OCI-LY7 (cell line): Measurements from ENCODE around the gene SPOCK1. TPM values are rescaled to one million over a fixed set of nuclear protein-coding genes. Genes with fewer than 3 reads are reported as not detected.

ENCODE experiments used
- BruUV-seq: library from RNA; stranded (reverse); fragments of 400-500 nt; replicated peaks from 2 replicates; lab custom pipeline; 2021; lab: Mats Ljungman, UMichigan
- CTCF ChIA-PET: fragments of 300-600 bp; sonication (Branson Sonifier 250); formaldehyde crosslinking; loops from one replicate; lab custom pipeline; 2022; ENCODE audit warnings: antibody characterized with exemption; ENCODE audit not compliant: unreplicated experiment; lab: Charles Lee
- POLR2A ChIA-PET: fragments of 300-600 bp; sonication (Branson Sonifier 250); formaldehyde crosslinking; loops from one replicate; lab custom pipeline; 2022; ENCODE audit warnings: antibody characterized with exemption; lab: Charles Lee
- DNase-seq: peaks from one replicate; pipeline ENCODE4 v3.0.0-alpha.2; 2015; ENCODE audit warnings: low spot score
- H2AFZ ChIP-seq: fragments of 200-600 bp; sonication (generic), shearing (Covaris generic); 2 replicates; pipeline ENCODE4 v1.6.1; 2014; ENCODE audit warnings: mild to moderate bottlenecking, antibody characterized with exemption, low read length, moderate library complexity
- H3K27ac ChIP-seq: fragments of 200-600 bp; sonication (generic); 2 replicates; pipeline ENCODE4 v1.5.1; 2014; ENCODE audit warnings: mixed run types, low read depth, mild to moderate bottlenecking, moderate library complexity, low read length, inconsistent platforms; ENCODE audit not compliant: poor library complexity, severe bottlenecking
- H3K36me3 ChIP-seq: fragments of 200-600 bp; sonication (generic); 2 replicates; pipeline ENCODE4 v1.6.1; 2014; ENCODE audit warnings: mild to moderate bottlenecking, antibody characterized with exemption, low read length, moderate library complexity, mixed read lengths; ENCODE audit not compliant: insufficient read depth
- H3K4me1 ChIP-seq: fragments of 200-600 bp; sonication (generic); 2 replicates; pipeline ENCODE4 v1.5.1; 2014; ENCODE audit warnings: mild to moderate bottlenecking, low read length; ENCODE audit not compliant: insufficient read depth, poor library complexity, severe bottlenecking
- H3K4me2 ChIP-seq: fragments of 200-600 bp; sonication (generic); 2 replicates; pipeline ENCODE4 v1.6.1; 2014; ENCODE audit warnings: mild to moderate bottlenecking, low read length
- H3K4me3 ChIP-seq: fragments of 200-600 bp; sonication (generic); 2 replicates; pipeline ENCODE4 v1.5.1; 2014; ENCODE audit warnings: mild to moderate bottlenecking, low read depth, low read length; ENCODE audit not compliant: poor library complexity, severe bottlenecking
- H3K79me2 ChIP-seq: fragments of 200-600 bp; sonication (generic); 2 replicates; pipeline ENCODE4 v1.6.1; 2016; ENCODE audit warnings: low read depth, mild to moderate bottlenecking, low read length, moderate library complexity, mixed read lengths; ENCODE audit not compliant: insufficient read depth
- H3K9me2 ChIP-seq: fragments of 200-600 bp; sonication (generic); 2 replicates; pipeline ENCODE4 v1.6.1; 2016; ENCODE audit warnings: mild to moderate bottlenecking, low read length, mixed read lengths; ENCODE audit not compliant: insufficient read depth
- H3K9me3 ChIP-seq: fragments of 200-600 bp; sonication (generic); 2 replicates; pipeline ENCODE4 v1.6.1; 2014; ENCODE audit warnings: mild to moderate bottlenecking, mixed run types, low read length, mixed read lengths
- H4K20me1 ChIP-seq: fragments of 200-600 bp; sonication (generic); 2 replicates; pipeline ENCODE4 v1.6.1; 2014; ENCODE audit warnings: mild to moderate bottlenecking, antibody characterized with exemption, low read length, moderate library complexity, mixed read lengths; ENCODE audit not compliant: insufficient read depth
- EZH2phosphoT487 ChIP-seq: fragments of 200-600 bp; sonication (generic); IDR thresholded peaks from 2 replicates; pipeline ENCODE4 v1.6.1; 2018; ENCODE audit warnings: low read depth, borderline replicate concordance, mild to moderate bottlenecking, mixed run types, antibody characterized with exemption, low read length, moderate library complexity, mixed read lengths
- intact Hi-C: fragments of 100-400 bp; cut with micrococcal nuclease; formaldehyde crosslinking; loops from one replicate; pipeline ENCODE4 v1.10.0; 2022; ENCODE audit not compliant: unreplicated experiment
- total RNA-seq, 2 experiments: library from RNA; depleted of rRNA in 1 of 2; stranded (reverse); fragments of >200 nt in 1 of 2; shearing (Covaris generic) in 1 of 2; gene quantifications; 2 replicates each; pipeline ENCODE4 v1.2.3, GENCODE V29; 2014 to 2022
- TF ChIP-seq, protein P1 (sequence below): fragments of 200-600 bp; sonication (generic); conservative IDR thresholded peaks from 2 replicates; pipeline ENCODE4 v1.5.1; 2014; ENCODE audit warnings: mild to moderate bottlenecking, antibody characterized with exemption, low read length, moderate library complexity, mixed read lengths

Gene SPOCK1
- total RNA-seq, 2 experiments from 2014 or later = 0.29 to 1.5 TPM

DNA sequence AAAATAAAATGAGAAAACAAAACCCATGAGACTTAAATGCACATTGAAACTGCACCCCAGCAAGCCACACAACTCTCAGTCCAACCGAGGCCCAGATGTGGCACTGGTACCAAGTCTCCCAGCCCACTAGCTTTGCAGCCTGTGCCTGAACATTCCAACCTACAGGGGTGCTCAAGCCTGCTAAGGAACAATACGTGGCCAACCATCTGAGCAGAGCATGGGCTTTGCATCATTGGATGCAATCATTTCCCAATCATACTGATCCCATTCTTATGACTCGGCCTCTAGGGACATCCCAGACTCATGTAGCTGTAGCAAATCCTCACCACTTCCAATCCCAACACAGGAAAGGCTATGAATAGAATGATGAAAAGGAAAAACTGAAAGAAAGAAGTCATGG, 297.2 kb downstream of the SPOCK1 start:
- no peaks in the 10 kb centered on the region for H4K20me1 ChIP-seq
- TF ChIP-seq EZH2phosphoT487 = no peak
- TF ChIP-seq, protein P1, sequence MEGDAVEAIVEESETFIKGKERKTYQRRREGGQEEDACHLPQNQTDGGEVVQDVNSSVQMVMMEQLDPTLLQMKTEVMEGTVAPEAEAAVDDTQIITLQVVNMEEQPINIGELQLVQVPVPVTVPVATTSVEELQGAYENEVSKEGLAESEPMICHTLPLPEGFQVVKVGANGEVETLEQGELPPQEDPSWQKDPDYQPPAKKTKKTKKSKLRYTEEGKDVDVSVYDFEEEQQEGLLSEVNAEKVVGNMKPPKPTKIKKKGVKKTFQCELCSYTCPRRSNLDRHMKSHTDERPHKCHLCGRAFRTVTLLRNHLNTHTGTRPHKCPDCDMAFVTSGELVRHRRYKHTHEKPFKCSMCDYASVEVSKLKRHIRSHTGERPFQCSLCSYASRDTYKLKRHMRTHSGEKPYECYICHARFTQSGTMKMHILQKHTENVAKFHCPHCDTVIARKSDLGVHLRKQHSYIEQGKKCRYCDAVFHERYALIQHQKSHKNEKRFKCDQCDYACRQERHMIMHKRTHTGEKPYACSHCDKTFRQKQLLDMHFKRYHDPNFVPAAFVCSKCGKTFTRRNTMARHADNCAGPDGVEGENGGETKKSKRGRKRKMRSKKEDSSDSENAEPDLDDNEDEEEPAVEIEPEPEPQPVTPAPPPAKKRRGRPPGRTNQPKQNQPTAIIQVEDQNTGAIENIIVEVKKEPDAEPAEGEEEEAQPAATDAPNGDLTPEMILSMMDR = no peak
- no peaks in the 10 kb centered on the region for H3K4me1 ChIP-seq
- BruUV-seq = no TSS peak
- H3K79me2 ChIP-seq = no peaks in the 10 kb centered on the region
- H2AFZ ChIP-seq = no peak overlapping the region
- no peaks in the 10 kb centered on the region for H3K9me2 ChIP-seq
- H3K4me2 ChIP-seq = no peak overlapping the region
- ChIA-PET POLR2A (interaction anchor here (0.6 to 4.2 kb wide), 2 partner anchors 9 to 1564 kb away, joined by 3 to 13 read pairs; no protein-coding TSS in a partner anchor), CTCF (no interaction called here)
- no peak for DNase-seq
- H3K4me3 ChIP-seq = no peak overlapping the region
- H3K36me3 ChIP-seq = no peaks in the 10 kb centered on the region
- no peaks in the 10 kb centered on the region for H3K9me3 ChIP-seq
- H3K27ac ChIP-seq = no peak overlapping the region
- intact Hi-C loops = no loop called here

GRCh38 chr5:137200906-137201700, 298.0 kb downstream of the SPOCK1 start:
- H3K9me3 ChIP-seq = no peaks in the 10 kb centered on the region

More at GRCh38 chr5:137200906-137201700, 298.0 kb downstream of the SPOCK1 start:
- ChIA-PET CTCF (no interaction called here), POLR2A (no interaction called here)
- Histone ChIP-seq H4K20me1 (no peaks in the 10 kb centered on the region), H3K9me2 (no peaks in the 10 kb centered on the region), H3K4me3 (no peak overlapping the region), H3K27ac (no peak overlapping the region), H3K36me3 (no peaks in the 10 kb centered on the region), H3K79me2 (no peaks in the 10 kb centered on the region), H2AFZ (no peak overlapping the region), H3K4me2 (no peak overlapping the region), H3K4me1 (no peaks in the 10 kb centered on the region)
- no peak for DNase-seq
- no TSS peak for BruUV-seq
- intact Hi-C loops = no loop called here
- TF ChIP-seq, protein P1 = no peak
- no peak for TF ChIP-seq EZH2phosphoT487
